HG03457 (cell line): ENCODE results near the gene HPGDS.
"Not testable (repeated sequence)": the region's sequence is repeated elsewhere in the genome, so short reads cannot be mapped to it uniquely, and the experiment has no call there.

Experiments
- ATAC-seq: cut with Tn5 transposase; IDR thresholded peaks from one replicate; pipeline ENCODE4 v1.9.1; 2021; ENCODE audit warnings: moderate number of reproducible peaks; ENCODE audit not compliant: unreplicated experiment

Gene HPGDS

DNA sequence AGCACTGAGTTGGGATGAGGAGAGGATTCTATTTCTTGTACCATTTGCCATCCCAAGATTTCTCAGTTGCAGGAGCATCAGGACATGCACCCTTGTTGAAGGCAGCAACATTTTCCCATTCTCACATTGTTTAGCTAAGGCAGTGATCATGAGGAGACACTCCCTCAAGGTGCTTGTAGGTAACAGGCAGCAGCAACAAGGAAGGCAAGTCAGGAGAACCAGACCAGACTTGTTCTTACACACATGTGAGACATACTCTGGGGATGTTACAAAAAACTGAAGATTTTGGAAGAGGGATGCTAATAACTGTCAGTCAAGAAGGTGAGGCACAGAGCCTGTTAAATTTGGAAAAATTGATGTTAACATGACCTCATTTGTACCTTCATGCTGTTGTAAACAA lies 15.5 kb upstream of the HPGDS start:
- ATAC-seq, result no peak

DNA sequence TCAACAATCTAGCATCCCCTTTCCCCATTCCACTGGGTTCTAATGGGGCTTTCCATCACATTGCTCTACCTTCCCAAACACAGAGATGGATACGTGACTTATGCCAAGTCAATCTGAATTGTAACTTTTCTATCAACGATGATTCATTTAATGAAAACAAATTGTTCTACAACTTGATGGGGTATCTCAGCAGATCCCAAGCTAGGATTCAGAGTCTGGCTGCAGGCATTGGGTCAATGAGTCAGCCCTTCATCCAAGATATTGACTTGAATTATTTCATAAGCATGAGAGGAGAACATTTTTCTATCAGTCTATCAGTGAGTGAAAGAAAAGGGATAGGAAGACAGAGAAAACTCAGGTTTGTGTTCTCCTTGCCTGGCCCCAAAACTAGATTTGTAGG lies 15.0 kb upstream of the HPGDS start:
- no peak for ATAC-seq

DNA sequence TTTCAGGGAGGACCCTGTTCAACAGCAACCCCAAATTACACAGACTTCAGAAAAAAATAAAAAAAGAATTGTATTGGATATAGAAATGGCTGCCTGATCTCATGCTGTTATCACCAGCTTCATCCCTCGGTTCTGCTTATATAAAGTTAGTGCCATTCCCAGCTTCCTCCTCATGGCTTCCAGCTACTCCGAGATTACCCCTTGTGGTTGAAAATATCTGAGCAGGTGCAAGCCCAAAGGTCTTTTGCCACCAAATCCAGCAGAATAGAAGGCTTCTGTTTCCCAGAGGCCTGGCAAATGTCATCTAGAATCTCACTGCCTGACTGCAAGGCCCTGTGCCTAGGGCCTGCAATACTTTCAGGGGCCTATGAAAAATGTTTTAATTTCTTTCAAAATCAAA lies 13.8 kb upstream of the HPGDS start:
- no peak for ATAC-seq

DNA sequence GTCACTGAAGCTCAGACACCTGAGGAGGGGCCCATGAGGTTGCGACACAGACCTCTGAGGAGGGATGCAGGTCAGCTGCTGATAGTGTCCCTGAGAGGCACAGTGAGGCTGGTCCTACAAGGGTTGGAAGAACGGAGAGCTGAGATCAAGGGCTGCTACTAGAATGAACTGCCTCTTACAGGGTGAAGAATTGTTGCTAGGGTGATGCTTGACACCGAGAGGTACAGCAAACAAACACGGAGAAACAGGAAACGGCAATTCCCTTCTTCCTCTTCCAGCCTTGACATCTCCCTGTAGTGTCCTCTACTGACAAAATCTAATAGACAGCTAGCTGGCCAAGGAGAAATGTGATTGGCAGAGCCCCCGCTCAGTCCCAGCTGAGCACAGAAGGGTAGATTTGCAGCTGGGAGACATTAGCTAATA lies 11.8 kb upstream of the HPGDS start:
- ATAC-seq, result no peak

DNA sequence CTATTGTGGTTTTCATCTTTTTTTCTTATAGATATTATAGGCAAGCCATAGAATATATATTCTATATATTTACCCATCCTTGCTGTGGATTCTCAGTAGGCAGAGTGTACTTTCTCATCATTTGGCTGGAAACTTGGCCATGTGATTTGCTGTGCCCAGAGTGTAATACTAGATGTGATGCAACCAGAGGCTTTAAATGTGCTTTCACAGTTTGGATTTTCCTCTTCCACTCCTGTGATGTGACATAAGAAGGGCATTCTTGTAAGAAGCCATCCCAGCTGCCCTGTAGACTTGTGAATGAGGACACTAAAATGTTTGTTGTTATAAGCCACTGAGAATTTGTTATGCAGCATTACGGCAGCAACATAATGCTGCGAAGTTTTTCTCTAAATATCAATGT lies 10.4 kb upstream of the HPGDS start:
- ATAC-seq, result no peak

DNA sequence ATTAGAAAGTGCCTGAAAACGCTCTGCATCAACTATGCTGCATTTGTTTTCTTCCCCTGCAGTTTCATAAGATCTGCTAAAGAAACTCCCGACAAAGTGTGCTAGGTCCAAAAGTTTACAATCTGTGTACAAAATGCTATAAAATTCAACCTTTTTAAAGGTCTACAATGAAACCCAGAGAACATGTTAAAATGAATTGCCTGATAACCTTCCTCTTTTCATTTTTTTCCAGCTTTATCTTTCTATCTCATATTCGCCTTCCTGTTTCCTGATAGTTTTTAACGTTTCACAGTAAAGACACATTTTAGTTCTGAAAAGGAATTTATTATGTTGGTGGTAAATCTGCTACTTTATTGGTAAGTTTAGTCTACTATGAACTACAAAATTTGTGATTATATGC lies 9.5 kb upstream of the HPGDS start:
- no peak for ATAC-seq

DNA sequence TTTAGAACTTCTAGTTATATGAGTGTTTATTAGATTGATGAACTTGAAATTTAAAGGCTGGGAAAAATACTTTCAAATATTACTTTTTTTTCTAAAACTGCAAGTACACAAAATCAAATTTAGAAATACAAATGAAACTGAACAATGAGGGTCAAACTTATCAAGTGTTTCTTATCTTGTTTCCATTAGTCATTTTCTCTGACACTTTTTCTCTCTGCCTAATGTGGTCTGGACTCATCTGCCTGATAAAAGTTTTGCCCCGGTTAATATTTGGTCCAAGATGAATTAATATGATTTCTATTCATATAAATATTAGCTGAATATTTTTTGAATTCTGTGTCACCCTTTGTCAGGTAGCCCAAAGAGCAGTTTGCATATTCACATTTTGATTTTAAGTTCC lies 8.7 kb upstream of the HPGDS start:
- ATAC-seq, result no peak

DNA sequence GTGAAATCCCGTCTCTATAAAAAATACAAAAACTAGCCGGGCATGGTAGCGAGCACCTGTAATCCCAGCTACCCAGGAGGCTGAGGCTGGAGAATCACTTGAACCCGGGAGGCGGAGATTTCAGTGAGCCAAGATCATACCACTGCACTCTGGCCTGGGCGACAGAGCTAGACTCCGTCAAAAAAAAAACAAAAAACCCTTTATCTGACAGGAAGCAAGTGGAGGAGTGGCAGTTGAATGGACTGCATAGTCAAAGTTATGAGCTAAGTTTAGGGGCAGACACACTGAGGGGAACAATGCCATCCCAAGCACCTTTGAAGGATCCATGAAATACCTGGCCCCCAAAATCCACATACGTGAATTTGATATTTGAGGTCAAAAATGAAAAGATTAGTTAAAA lies 7.5 kb upstream of the HPGDS start:
- ATAC-seq, result no peak

DNA sequence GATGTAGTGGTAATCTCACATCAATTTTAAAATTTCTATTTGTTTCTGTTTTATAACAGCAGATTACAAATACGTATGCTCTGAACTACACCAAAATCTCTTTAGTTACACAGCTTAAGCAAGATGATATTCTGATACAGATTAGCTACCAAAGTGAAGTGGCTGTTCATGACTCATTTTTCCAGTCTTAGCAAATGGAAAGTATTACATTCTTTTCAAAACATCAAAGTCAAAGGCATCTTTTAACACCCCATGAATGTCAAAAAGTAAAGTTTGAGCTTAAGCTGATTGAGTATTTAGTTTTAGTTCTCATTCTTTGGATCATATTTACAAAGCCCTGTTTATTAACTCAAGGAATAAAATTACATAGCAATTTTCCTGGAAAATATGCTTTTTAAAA lies 6.6 kb upstream of the HPGDS start:
- ATAC-seq, result no peak

DNA sequence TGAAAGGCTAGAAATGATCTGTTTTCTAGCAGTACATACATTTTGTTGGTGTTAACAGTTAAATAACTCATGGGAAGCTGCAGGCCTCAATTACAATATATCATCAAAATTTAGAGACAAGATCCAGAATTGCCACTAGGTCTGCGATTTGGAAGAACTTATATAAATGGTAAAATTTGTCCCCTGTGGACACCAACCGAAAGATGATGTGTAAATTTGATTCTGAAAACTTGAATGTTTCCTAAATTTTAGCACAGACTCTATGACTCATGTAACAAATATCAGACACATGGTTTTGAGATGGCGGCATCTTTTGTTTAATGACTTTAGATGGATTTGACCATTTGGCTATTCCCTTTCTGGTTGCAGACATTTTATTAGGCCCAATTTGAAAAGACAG lies 6.0 kb upstream of the HPGDS start:
- ATAC-seq, result no peak

DNA sequence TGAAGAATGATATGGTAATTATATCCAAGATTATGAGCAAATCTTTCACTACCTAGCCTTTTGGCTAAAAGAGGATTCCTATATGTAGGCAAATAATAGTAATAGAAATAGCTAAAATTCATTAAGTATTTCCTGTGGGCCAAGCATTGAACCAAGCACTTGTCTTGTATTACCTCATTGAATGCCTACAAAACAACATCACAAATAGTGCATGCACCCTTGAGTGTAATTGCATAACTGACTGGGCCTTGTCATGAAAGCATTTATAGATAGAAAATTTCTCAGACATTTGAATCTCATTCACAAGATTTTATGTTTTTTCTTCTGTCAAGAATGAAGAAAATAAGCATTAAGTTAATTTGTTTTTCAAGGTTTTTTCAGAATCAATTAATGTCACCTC lies 3.9 kb upstream of the HPGDS start:
- ATAC-seq, result no peak

DNA sequence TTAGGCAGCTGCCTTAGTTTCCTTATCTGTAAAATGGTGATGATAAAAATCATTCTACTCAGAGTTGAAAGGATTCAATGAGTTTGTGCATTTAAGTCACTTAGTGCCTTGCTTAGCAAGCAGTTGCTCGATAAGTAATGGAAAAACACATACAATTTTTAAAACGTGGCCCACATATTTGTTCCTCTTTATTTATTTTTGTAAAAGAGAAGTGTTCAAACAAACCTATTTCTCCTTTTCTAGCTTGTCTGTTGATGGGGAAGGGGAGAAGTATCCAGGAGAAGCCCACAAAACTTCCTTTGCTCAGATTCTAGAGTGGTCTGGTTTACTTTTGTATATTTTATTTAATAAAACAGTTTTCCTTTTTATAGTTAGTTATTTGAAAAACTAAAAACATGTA lies 3.3 kb upstream of the HPGDS start:
- ATAC-seq, result no peak

DNA sequence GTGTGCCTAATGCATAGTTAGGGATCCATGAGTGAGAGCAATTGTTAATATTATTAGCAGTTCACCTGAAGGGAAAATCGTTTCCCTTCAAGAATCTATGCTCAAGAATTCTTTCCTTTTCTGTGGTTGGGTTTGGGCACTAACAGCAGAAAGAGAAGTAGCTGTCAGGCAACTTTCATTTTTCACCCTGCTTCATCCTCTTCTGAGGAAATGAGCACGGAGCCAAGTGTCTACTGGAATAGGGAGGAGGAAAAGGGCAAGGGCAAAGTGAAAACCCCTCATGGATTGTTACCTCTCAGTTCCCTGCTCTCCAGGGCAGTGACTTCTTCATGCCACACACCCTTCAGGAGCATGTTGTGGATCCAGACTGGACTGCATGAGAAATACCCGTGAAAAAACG lies 2.6 kb upstream of the HPGDS start:
- ATAC-seq, result no peak

DNA sequence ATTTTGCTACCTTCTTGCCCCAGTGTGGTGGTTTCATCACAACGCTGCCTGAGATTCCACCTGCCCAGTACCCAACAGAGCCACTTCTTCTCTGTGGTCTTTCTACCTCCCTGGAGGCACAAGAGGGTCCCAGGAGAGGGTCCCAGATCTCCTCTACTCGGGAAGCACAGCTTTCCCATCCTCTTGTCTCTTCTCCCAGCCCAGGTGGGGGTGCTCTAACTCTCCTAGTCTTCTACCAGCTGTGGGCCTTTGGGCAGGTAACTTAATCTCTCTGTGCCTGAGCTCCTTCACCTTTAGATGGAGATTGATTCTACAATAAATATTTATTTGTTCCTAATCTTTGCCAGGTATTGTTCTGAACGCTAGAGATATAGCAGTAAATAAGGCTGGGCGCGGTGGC lies 1.8 kb upstream of the HPGDS start:
- no peak for ATAC-seq

DNA sequence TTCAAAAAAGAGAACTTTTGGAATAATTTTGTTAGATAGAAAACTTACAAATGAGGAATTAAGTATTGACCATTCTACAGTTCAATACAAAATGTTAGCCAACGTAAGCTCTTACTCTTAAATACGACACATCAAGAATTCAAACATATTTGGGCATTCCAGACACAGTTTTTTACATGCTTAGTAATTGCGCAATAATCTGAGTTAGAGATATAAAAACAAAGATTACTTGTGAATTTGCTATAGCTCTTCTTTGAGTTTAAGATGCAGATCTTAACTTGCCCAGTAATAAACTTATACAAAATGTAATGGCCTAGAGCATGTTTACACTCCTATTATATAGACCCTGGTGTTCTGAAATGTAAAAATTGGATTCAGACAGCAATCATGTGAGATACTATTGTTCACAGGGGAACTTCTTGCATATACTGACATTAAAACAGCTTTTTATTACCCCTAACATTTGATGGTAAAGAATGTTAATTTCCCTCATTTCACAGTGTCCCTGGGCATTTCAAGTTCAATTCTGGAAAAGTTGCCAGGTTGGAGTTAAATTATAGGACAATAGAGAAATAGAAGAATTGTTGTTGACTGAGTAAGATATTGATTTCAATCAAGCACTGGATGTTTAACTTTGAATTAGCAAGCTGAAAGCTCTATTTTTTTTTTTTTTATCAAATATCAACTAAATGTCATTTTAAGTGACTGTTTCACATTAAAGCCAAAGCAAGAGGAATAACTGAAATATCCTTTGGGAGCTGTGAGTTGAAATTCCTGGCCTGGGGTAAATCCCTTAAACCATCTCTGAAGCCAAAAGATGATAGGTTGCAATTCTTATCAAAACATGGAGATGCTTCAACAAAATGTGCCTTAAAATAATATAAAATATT lies 910 bp downstream of the HPGDS start:
- no peak for ATAC-seq

DNA sequence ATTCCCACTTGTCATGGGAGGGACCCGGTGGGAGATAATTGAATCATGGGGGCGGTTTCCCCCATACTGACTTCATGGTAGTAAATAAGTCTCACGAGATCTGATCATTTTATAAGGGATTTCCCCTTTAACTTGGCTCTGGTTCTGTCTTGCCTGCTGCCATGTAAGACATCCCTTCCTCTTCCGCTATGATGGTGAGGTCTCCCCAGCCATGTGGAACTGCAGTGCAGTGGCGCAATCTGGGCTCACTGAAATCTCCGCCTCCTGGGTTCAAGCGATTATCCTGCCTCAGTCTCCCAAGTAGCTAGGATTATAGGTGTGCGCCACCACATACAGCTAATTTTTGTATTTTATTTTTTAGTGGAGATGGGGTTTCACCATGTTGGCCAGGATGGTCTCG lies 2.9 kb downstream of the HPGDS start:
- ATAC-seq, result no peak

DNA sequence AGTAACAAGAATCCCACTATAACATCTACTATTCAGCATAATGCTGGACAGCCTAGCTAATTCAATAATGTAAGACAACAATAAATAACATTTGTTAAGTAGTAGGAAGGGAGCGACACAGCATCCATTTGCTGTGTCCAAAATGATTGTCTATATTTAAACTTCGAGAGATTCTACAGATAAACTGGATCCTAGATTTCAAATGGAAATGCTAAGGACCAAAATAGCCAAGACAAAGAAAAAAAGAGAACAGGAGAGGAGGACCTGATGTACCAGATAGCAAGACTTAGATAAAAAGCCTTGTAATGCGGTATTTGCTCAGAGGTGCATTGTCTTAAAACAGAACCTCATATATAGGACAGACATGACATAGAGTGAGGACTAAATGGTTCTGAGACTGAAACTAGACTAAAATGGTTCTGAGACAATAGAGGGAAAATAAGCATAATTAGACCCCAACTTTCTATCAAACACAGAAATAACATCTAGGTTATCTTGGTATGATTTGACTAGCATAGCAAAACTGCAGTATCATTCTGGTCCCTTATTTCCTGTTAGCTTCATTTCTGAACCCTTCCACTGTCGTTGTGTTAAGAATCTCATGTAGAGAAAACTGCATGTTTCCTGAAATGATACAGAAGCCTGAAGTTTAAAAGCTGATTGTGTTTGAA lies 3.8 kb downstream of the HPGDS start:
- peak; percentile 46 for ATAC-seq

DNA sequence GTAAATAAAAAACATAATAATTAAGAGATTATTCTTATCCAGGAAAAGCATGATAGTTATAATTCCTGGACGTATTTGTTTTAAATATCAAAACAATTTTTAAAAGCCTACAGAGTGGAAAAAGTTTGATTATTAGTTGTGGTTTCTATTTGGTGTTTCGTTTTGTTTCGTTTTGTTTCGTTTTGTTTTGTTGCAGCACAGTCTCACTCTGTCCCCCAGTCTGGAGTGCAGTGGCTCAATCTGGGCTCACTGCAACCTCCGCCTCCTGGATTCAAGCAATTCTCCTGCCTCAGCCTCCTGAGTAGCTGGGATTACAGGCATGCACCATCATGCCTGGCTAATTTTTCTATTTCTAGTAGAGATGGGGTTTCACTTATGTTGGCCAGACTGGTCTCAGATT lies 5.8 kb downstream of the HPGDS start:
- not testable (repeated sequence) for ATAC-seq

DNA sequence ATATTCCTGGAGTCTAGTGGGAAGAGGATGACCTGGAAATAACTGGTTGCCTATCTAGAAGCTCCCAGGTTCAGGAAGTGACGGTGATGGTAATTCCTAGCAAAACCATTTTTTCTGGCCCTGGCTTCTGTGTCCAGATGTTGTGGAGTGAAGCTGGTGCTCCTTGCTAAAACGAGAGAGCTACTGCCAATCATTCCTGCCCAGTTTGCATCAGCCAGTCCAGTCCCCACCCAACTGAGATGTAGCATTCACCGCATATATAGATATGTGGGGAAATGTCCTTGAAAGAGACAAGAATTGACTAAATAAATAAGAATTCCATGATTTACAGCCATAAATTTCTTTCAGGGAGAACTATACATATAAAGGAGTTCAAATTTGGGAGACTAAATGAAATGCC lies 6.3 kb downstream of the HPGDS start:
- no peak for ATAC-seq

DNA sequence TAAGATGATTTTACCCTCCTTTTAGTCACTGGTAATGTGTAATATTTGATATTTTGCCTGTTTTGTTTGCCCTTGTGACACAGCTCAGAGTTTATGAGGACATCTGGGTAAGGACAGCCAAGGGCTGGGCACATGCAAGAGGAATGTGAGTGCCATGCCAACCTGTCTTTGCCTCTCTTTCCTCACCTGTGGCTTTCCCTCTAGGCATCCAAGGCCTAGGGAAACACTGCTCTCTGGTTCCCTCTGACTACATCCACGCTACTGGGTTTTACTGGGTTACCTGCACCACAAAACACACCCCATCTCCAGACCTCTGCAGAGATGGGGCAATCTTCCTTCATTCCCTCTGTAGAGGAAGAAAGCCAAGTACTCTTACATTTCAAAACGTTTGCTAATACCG lies 7.7 kb downstream of the HPGDS start:
- ATAC-seq, result no peak

DNA sequence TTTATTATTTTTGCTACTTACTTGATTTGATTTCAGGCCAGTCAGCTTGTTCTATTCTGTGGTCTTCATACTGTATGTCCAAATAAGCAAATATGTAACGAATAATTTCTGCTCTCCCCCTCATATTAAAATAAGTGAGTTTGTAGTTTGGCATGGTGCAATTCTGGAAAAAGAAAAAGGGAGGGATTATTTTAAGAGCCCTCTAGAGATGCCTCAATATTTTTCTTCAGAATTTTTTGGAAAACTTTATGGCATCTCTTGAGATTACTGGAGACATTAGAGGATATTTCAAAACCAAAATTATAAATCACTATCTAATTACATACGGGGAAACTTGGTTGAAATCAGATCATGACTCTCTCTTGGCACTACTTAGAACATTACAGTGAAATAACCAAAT lies 8.2 kb downstream of the HPGDS start:
- ATAC-seq, result no peak

DNA sequence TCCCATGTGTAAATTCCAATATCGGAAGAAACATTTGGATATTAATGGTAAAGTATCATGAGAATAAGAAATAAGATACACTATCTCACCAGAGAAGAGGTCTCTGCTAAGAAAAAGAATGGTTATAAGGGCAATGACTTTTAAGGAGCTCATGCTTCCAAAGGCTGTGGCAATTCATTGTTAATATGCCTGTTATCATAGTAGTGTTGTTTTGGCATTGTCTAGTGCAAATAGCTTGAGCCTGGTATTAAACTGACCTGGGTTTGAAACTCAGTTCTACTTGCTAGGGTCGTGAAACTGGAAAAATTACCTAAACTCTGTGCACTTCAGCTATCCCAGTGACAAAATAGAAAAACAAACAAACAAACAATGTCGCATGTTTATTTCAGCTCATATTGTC lies 8.8 kb downstream of the HPGDS start:
- ATAC-seq, result no peak
